ENCODE data around the gene MAPK10. TPM values are rescaled to one million over a fixed set of nuclear protein-coding genes. Genes with fewer than 3 reads are reported as not detected.

MAPK10 gene
- total RNA-seq, 5 donors from 2014 or later (not counting 1 experiment from before 2014, with no cell fraction given), result 0.07 to 0.35 TPM; not detected in 3

GRCh38 chr4:86243750-86244149 lies 116.1 kb downstream of the MAPK10 start:
- Histone ChIP-seq H3K4me1 (ENCODE audit: control insufficient read depth in 1 of 2, extremely low read depth in 1 of 2, insufficient read depth in 2 of 2, low read length in 2 of 2) (no peaks in the 10 kb centered on the region), H3K9me3 (no peaks in the 10 kb centered on the region), H3K27ac (ENCODE audit: low read length) (no peak overlapping the region), H3K4me3 (ENCODE audit: control insufficient read depth in 1 of 2, extremely low read depth in 1 of 2, low read length in 1 of 2) (no peak overlapping the region), H3K36me3 (ENCODE audit: control insufficient read depth in 2 of 2, extremely low read depth in 1 of 2, insufficient read depth in 1 of 2, low read length in 1 of 2) (no peaks in the 10 kb centered on the region), H3K27me3 (replicated peaks in 1 of 2; ENCODE audit: control insufficient read depth in 2 of 2, extremely low read depth in 1 of 2, insufficient read depth in 2 of 2, low read length in 1 of 2) (no peaks in the 10 kb centered on the region)
- ATAC-seq (replicated peaks in 1 of 4) (no peak), DNase-seq (no peak)
- ChIA-PET POLR2A (no interaction called here), CTCF (interaction anchor here in 1 of 2 donors (0.5 kb wide), 1 partner anchor 543 kb away, joined by 4 read pairs; no protein-coding TSS in a partner anchor)
- H3K4me3 Mint-ChIP-seq, result no peak overlapping the region
- no peaks in the 10 kb centered on the region for H3K4me1 Mint-ChIP-seq
- no peaks in the 10 kb centered on the region for H3K27me3 Mint-ChIP-seq
- H3K27ac Mint-ChIP-seq, result no peak overlapping the region
- no CpG with 5 or more reads among the region's 3 CpGs for WGBS (ENCODE audit: insufficient coverage)
- no peaks in the 10 kb centered on the region for H3K36me3 Mint-ChIP-seq
- peaks cover 6 to 21% (median 18%) of the 10 kb centered on the region in 3 donors for H3K9me3 Mint-ChIP-seq

- CTCF ChIA-PET, result no interaction called here
- no peak for ATAC-seq (replicated peaks in 1 of 4)
- no peak for DNase-seq
- H3K4me1 Mint-ChIP-seq, result no peaks in the 10 kb centered on the region
- Histone ChIP-seq H3K36me3 (ENCODE audit: control insufficient read depth in 2 of 2, extremely low read depth in 1 of 2, insufficient read depth in 1 of 2, low read length in 1 of 2) (no peaks in the 10 kb centered on the region), H3K4me3 (ENCODE audit: control insufficient read depth in 1 of 2, extremely low read depth in 1 of 2, low read length in 1 of 2) (no peak overlapping the region), H3K27me3 (replicated peaks in 1 of 2; ENCODE audit: control insufficient read depth in 2 of 2, extremely low read depth in 1 of 2, insufficient read depth in 2 of 2, low read length in 1 of 2) (no peaks in the 10 kb centered on the region), H3K4me1 (ENCODE audit: control insufficient read depth in 1 of 2, extremely low read depth in 1 of 2, insufficient read depth in 2 of 2, low read length in 2 of 2) (no peaks in the 10 kb centered on the region), H3K27ac (ENCODE audit: low read length) (no peak overlapping the region), H3K9me3 (no peaks in the 10 kb centered on the region)
- no peaks in the 10 kb centered on the region for H3K27me3 Mint-ChIP-seq
- POLR2A ChIA-PET, result no interaction called here
- peaks cover 6 to 28% (median 25%) of the 10 kb centered on the region in 3 donors for H3K9me3 Mint-ChIP-seq
- H3K27ac Mint-ChIP-seq, result no peak overlapping the region
- 90% methylated on average over 14 of the region's 14 CpGs for WGBS (ENCODE audit: insufficient coverage)
- H3K36me3 Mint-ChIP-seq, result no peaks in the 10 kb centered on the region
- H3K4me3 Mint-ChIP-seq, result no peak overlapping the region
These were observed 117.2 kb downstream of the MAPK10 start for GRCh38 chr4:86242677-86243076.

- H3K36me3 ChIP-seq (ENCODE audit: control insufficient read depth in 2 of 2, extremely low read depth in 1 of 2, insufficient read depth in 1 of 2, low read length in 1 of 2), result no peaks in the 10 kb centered on the region
- Mint-ChIP-seq H3K27ac (no peak overlapping the region), H3K4me3 (no peak overlapping the region), H3K27me3 (no peaks in the 10 kb centered on the region), H3K36me3 (no peaks in the 10 kb centered on the region), H3K4me1 (no peaks in the 10 kb centered on the region), H3K9me3 (peaks cover 5 to 31% (median 20%) of the 10 kb centered on the region in 3 donors)
- no peaks in the 10 kb centered on the region for H3K27me3 ChIP-seq (replicated peaks in 1 of 2; ENCODE audit: control insufficient read depth in 2 of 2, extremely low read depth in 1 of 2, insufficient read depth in 2 of 2, low read length in 1 of 2)
- no peaks in the 10 kb centered on the region for H3K4me1 ChIP-seq (ENCODE audit: control insufficient read depth in 1 of 2, extremely low read depth in 1 of 2, insufficient read depth in 2 of 2, low read length in 2 of 2)
- ATAC-seq (replicated peaks in 1 of 4) (no peak), DNase-seq (no peak)
- no peak overlapping the region for H3K27ac ChIP-seq (ENCODE audit: low read length)
- no peaks in the 10 kb centered on the region for H3K9me3 ChIP-seq
- no peak overlapping the region for H3K4me3 ChIP-seq (ENCODE audit: control insufficient read depth in 1 of 2, extremely low read depth in 1 of 2, low read length in 1 of 2)
- ChIA-PET POLR2A (no interaction called here), CTCF (no interaction called here)
- WGBS (ENCODE audit: insufficient coverage), result 60% methylated on average over 1 of the region's 5 CpGs
These were observed 124.3 kb downstream of the MAPK10 start for GRCh38 chr4:86235549-86235948.

- peaks cover 5 to 24% (median 13%) of the 10 kb centered on the region in 3 donors for H3K9me3 Mint-ChIP-seq
- no peak for DNase-seq
- H3K36me3 Mint-ChIP-seq, result no peaks in the 10 kb centered on the region
- Histone ChIP-seq H3K36me3 (ENCODE audit: control insufficient read depth in 2 of 2, extremely low read depth in 1 of 2, insufficient read depth in 1 of 2, low read length in 1 of 2) (no peaks in the 10 kb centered on the region), H3K9me3 (no peaks in the 10 kb centered on the region), H3K4me3 (ENCODE audit: control insufficient read depth in 1 of 2, extremely low read depth in 1 of 2, low read length in 1 of 2) (no peak overlapping the region), H3K27me3 (replicated peaks in 1 of 2; ENCODE audit: control insufficient read depth in 2 of 2, extremely low read depth in 1 of 2, insufficient read depth in 2 of 2, low read length in 1 of 2) (no peaks in the 10 kb centered on the region), H3K4me1 (ENCODE audit: control insufficient read depth in 1 of 2, extremely low read depth in 1 of 2, insufficient read depth in 2 of 2, low read length in 2 of 2) (no peaks in the 10 kb centered on the region), H3K27ac (ENCODE audit: low read length) (no peak overlapping the region)
- no CpG with 5 or more reads among the region's 1 CpG for WGBS (ENCODE audit: insufficient coverage)
- H3K27ac Mint-ChIP-seq, result no peak overlapping the region
- no peaks in the 10 kb centered on the region for H3K4me1 Mint-ChIP-seq
- POLR2A ChIA-PET, result no interaction called here
- no peak for ATAC-seq (replicated peaks in 1 of 4)
- CTCF ChIA-PET, result no interaction called here
- H3K4me3 Mint-ChIP-seq, result no peak overlapping the region
- no peaks in the 10 kb centered on the region for H3K27me3 Mint-ChIP-seq
These were observed 126.2 kb downstream of the MAPK10 start for GRCh38 chr4:86233681-86234080.

GRCh38 chr4:86233090-86233489 lies 126.8 kb downstream of the MAPK10 start:
- no peaks in the 10 kb centered on the region for H3K9me3 ChIP-seq
- H3K36me3 Mint-ChIP-seq, result no peaks in the 10 kb centered on the region
- no peaks in the 10 kb centered on the region for H3K4me1 ChIP-seq (ENCODE audit: control insufficient read depth in 1 of 2, extremely low read depth in 1 of 2, insufficient read depth in 2 of 2, low read length in 2 of 2)
- H3K9me3 Mint-ChIP-seq, result peaks cover 5 to 20% (median 10%) of the 10 kb centered on the region in 3 donors
- H3K36me3 ChIP-seq (ENCODE audit: control insufficient read depth in 2 of 2, extremely low read depth in 1 of 2, insufficient read depth in 1 of 2, low read length in 1 of 2), result no peaks in the 10 kb centered on the region
- no CpG with 5 or more reads among the region's 3 CpGs for WGBS (ENCODE audit: insufficient coverage)
- CTCF ChIA-PET, result no interaction called here
- ATAC-seq (replicated peaks in 1 of 4) (no peak), DNase-seq (no peak)
- no peaks in the 10 kb centered on the region for H3K4me1 Mint-ChIP-seq
- H3K4me3 Mint-ChIP-seq, result no peak overlapping the region
- no peaks in the 10 kb centered on the region for H3K27me3 Mint-ChIP-seq
- H3K27ac ChIP-seq (ENCODE audit: low read length), result no peak overlapping the region
- POLR2A ChIA-PET, result no interaction called here
- H3K4me3 ChIP-seq (ENCODE audit: control insufficient read depth in 1 of 2, extremely low read depth in 1 of 2, low read length in 1 of 2), result no peak overlapping the region
- no peak overlapping the region for H3K27ac Mint-ChIP-seq
- H3K27me3 ChIP-seq (replicated peaks in 1 of 2; ENCODE audit: control insufficient read depth in 2 of 2, extremely low read depth in 1 of 2, insufficient read depth in 2 of 2, low read length in 1 of 2), result no peaks in the 10 kb centered on the region

GRCh38 chr4:86223472-86223871 lies 136.4 kb downstream of the MAPK10 start:
- no peak overlapping the region for H3K27ac ChIP-seq (ENCODE audit: low read length)
- no peak overlapping the region for H3K4me3 ChIP-seq (ENCODE audit: control insufficient read depth in 1 of 2, extremely low read depth in 1 of 2, low read length in 1 of 2)
- no peaks in the 10 kb centered on the region for H3K27me3 Mint-ChIP-seq
- CTCF ChIA-PET, result no interaction called here
- no peaks in the 10 kb centered on the region for H3K36me3 Mint-ChIP-seq
- H3K4me1 ChIP-seq (ENCODE audit: control insufficient read depth in 1 of 2, extremely low read depth in 1 of 2, insufficient read depth in 2 of 2, low read length in 2 of 2), result no peaks in the 10 kb centered on the region
- ATAC-seq (replicated peaks in 1 of 4) (no peak), DNase-seq (no peak)
- no peak overlapping the region for H3K4me3 Mint-ChIP-seq
- H3K4me1 Mint-ChIP-seq, result no peaks in the 10 kb centered on the region
- POLR2A ChIA-PET, result no interaction called here
- no peaks in the 10 kb centered on the region for H3K9me3 ChIP-seq
- no peaks in the 10 kb centered on the region for H3K27me3 ChIP-seq (replicated peaks in 1 of 2; ENCODE audit: control insufficient read depth in 2 of 2, extremely low read depth in 1 of 2, insufficient read depth in 2 of 2, low read length in 1 of 2)
- WGBS (ENCODE audit: insufficient coverage), result 61% methylated on average over 3 of the region's 3 CpGs
- H3K36me3 ChIP-seq (ENCODE audit: control insufficient read depth in 2 of 2, extremely low read depth in 1 of 2, insufficient read depth in 1 of 2, low read length in 1 of 2), result no peaks in the 10 kb centered on the region
- H3K9me3 Mint-ChIP-seq, result no peaks in the 10 kb centered on the region
- H3K27ac Mint-ChIP-seq, result no peak overlapping the region

GRCh38 chr4:86221002-86221401 lies 138.9 kb downstream of the MAPK10 start:
- H3K36me3 Mint-ChIP-seq, result no peaks in the 10 kb centered on the region
- POLR2A ChIA-PET, result no interaction called here
- 100% methylated on average over 1 of the region's 4 CpGs for WGBS (ENCODE audit: insufficient coverage)
- no peaks in the 10 kb centered on the region for H3K27me3 Mint-ChIP-seq
- no peak overlapping the region for H3K4me3 Mint-ChIP-seq
- H3K27ac ChIP-seq (ENCODE audit: low read length), result no peak overlapping the region
- H3K36me3 ChIP-seq (ENCODE audit: control insufficient read depth in 2 of 2, extremely low read depth in 1 of 2, insufficient read depth in 1 of 2, low read length in 1 of 2), result no peaks in the 10 kb centered on the region
- no peaks in the 10 kb centered on the region for H3K9me3 ChIP-seq
- no peaks in the 10 kb centered on the region for H3K27me3 ChIP-seq (replicated peaks in 1 of 2; ENCODE audit: control insufficient read depth in 2 of 2, extremely low read depth in 1 of 2, insufficient read depth in 2 of 2, low read length in 1 of 2)
- H3K4me1 Mint-ChIP-seq, result no peaks in the 10 kb centered on the region
- H3K4me1 ChIP-seq (ENCODE audit: control insufficient read depth in 1 of 2, extremely low read depth in 1 of 2, insufficient read depth in 2 of 2, low read length in 2 of 2), result no peaks in the 10 kb centered on the region
- no peak overlapping the region for H3K27ac Mint-ChIP-seq
- no peak overlapping the region for H3K4me3 ChIP-seq (ENCODE audit: control insufficient read depth in 1 of 2, extremely low read depth in 1 of 2, low read length in 1 of 2)
- H3K9me3 Mint-ChIP-seq, result no peaks in the 10 kb centered on the region
- CTCF ChIA-PET, result no interaction called here
- no peak for DNase-seq
- ATAC-seq (replicated peaks in 1 of 4), result no peak
